Uterus (tissue), 2 donors: ENCODE data around the gene TPH2.

Experiments
- POLR2A ChIP-seq, 2 donors: fragments of 450-650 bp; IDR thresholded peaks; one replicate each; pipeline ENCODE4 v1.6.1; 2016; ENCODE audit warnings: antibody characterized with exemption in 2 of 2, mild to moderate bottlenecking in 1 of 2, moderate library complexity in 1 of 2
- TF ChIP-seq, protein P1 (sequence below), 4 experiments: fragments of 200-600 bp in 2 of 4; fragments of 450-650 bp in 2 of 4; sonication (generic) in 2 of 4; IDR thresholded peaks; one replicate each; pipeline ENCODE4 v1.5.1; 2016 to 2019; ENCODE audit warnings: antibody characterized with exemption in 4 of 4, mild to moderate bottlenecking in 2 of 4, moderate library complexity in 1 of 4

DNA sequence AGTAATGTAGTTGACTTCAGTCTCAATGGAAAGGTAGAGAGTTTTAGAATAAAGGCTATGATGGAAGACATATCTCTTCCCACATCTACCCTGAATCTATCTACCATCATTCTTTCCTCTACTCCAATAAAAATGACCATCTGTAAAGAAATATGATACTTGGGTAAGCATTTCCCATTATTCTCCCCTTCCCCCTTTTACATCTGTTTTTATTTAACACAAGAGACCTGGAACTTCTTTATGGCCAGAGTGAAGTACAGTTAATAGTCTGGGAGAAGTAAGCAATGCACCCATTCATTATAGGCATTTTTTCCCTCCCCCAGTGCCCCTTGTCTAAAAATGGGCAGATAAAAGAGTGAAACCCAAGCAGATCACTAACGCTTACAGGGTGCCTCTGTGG lies 6.5 kb downstream of the TPH2 start:
- TF ChIP-seq, protein P1, sequence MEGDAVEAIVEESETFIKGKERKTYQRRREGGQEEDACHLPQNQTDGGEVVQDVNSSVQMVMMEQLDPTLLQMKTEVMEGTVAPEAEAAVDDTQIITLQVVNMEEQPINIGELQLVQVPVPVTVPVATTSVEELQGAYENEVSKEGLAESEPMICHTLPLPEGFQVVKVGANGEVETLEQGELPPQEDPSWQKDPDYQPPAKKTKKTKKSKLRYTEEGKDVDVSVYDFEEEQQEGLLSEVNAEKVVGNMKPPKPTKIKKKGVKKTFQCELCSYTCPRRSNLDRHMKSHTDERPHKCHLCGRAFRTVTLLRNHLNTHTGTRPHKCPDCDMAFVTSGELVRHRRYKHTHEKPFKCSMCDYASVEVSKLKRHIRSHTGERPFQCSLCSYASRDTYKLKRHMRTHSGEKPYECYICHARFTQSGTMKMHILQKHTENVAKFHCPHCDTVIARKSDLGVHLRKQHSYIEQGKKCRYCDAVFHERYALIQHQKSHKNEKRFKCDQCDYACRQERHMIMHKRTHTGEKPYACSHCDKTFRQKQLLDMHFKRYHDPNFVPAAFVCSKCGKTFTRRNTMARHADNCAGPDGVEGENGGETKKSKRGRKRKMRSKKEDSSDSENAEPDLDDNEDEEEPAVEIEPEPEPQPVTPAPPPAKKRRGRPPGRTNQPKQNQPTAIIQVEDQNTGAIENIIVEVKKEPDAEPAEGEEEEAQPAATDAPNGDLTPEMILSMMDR (IDR thresholded peaks at IDR 0.05) = no peak
- no peak for TF ChIP-seq POLR2A (IDR thresholded peaks at IDR 0.05)
